Measurements from ENCODE around the gene GAP43.
"Not testable (repeated sequence)": the region's sequence is repeated elsewhere in the genome, so short reads cannot be mapped to it uniquely, and the experiment has no call there.

The GAP43 gene

GRCh38 chr3:115741650-115742049 lies 118.3 kb downstream of the GAP43 start:
- TF ChIP-seq TAF1 (IDR thresholded peaks at IDR 0.05; ENCODE audit: borderline replicate concordance, low read depth, low read length) = no peak
- no peak for TF ChIP-seq POLR2A (IDR thresholded peaks at IDR 0.05; ENCODE audit: low read depth, low read length)
- no peak for TF ChIP-seq POLR2AphosphoS5 (IDR thresholded peaks at IDR 0.05; ENCODE audit: low read depth, low read length)
- no peak for FAIRE-seq
- no peak for DNase-seq (ENCODE audit: insufficient read length)

GRCh38 chr3:115744516-115744915 lies 121.2 kb downstream of the GAP43 start:
- FAIRE-seq; DNase-seq (ENCODE audit: insufficient read length): not testable (repeated sequence)

- DNase-seq (ENCODE audit: insufficient read length); FAIRE-seq: not testable (repeated sequence)
Measured at GRCh38 chr3:115752978-115753377, 129.7 kb downstream of the GAP43 start.

DNA sequence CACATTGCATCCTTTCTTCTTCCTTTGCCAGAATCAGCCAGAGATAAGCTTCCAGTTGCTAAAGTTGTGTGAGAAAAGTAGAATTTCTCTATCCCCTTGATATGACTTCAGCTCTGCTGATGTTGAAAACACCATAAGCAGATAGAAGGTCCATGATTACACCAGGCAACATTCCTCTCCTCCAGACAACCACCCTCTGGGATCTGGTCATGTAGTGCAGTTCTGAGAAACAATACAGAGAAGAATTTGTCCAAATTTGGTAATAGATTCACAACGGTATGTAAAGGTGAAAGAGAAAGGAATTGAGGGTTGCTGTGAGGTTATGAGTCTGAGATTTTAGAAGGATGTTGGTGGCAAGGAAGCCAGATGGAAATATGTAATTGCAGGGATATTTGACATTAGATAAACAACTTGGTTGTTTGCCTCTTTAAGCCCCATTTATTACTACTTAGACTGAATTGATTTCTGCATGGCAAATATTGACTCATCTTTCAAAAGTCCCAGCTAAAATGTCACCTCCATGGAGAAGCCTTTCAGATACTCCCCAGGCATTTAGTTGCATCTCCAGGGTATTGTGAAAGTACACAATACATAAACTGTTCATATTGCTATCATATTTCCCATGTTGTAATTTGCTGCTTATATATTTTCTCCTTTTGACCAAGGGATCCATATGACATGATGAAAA lies 134.9 kb downstream of the GAP43 start:
- FAIRE-seq (no peak), DNase-seq (ENCODE audit: insufficient read length) (no peak)
- TF ChIP-seq POLR2A (IDR thresholded peaks at IDR 0.05; ENCODE audit: low read depth, low read length) (no peak), TAF1 (IDR thresholded peaks at IDR 0.05; ENCODE audit: borderline replicate concordance, low read depth, low read length) (no peak), POLR2AphosphoS5 (IDR thresholded peaks at IDR 0.05; ENCODE audit: low read depth, low read length) (no peak)

GRCh38 chr3:115760716-115761115 lies 137.4 kb downstream of the GAP43 start:
- TF ChIP-seq POLR2A (IDR thresholded peaks at IDR 0.05; ENCODE audit: low read depth, low read length) (no peak), TAF1 (IDR thresholded peaks at IDR 0.05; ENCODE audit: borderline replicate concordance, low read depth, low read length) (no peak), POLR2AphosphoS5 (IDR thresholded peaks at IDR 0.05; ENCODE audit: low read depth, low read length) (no peak)
- DNase-seq (ENCODE audit: insufficient read length) (no peak), FAIRE-seq (no peak)

DNA sequence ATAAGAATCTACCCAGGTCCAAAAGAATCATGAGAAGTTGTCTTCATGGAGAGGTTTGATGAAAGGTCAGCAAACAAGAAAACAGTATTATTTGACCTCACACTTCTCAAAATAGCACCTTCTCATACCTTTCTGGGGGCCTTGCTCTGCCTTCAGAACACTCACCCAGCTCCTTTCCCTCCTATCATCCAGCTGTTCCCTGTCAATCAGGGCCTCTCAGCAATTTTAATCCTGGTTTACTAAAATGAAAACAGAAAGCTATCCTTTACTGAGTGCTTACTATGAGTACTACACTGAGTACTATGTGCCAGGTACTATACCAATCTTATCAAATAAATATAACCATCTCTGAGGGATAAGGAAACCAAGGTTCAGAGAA lies 138.6 kb downstream of the GAP43 start:
- TF ChIP-seq TAF1 (IDR thresholded peaks at IDR 0.05; ENCODE audit: borderline replicate concordance, low read depth, low read length) (no peak), POLR2A (IDR thresholded peaks at IDR 0.05; ENCODE audit: low read depth, low read length) (no peak), POLR2AphosphoS5 (IDR thresholded peaks at IDR 0.05; ENCODE audit: low read depth, low read length) (no peak)
- FAIRE-seq = no peak
- DNase-seq (ENCODE audit: insufficient read length) = no peak

- FAIRE-seq (no peak), DNase-seq (ENCODE audit: insufficient read length) (no peak)
- TF ChIP-seq TAF1 (IDR thresholded peaks at IDR 0.05; ENCODE audit: borderline replicate concordance, low read depth, low read length) (no peak), POLR2AphosphoS5 (IDR thresholded peaks at IDR 0.05; ENCODE audit: low read depth, low read length) (no peak), POLR2A (IDR thresholded peaks at IDR 0.05; ENCODE audit: low read depth, low read length) (no peak)
Measured at GRCh38 chr3:115766587-115767482, 143.5 kb downstream of the GAP43 start.

DNA sequence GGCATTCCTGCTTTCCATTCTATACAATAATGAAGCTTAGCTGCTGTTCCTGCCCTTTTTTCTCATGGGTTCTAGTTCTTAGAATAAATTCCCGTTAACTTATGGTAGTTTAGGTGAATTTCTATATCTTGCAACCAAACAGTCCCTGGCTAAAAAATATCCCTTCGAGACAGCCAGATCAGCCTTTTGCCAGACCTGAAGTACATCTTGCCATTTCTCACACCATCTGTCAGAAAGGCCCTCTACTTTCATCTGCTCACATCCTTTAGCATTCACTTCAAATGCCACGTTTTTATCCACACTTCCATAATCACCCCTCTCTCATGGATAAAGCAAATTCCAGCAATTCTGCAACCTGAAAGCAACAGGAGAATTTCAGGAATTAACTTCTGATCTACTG lies 145.4 kb downstream of the GAP43 start:
- no peak for TF ChIP-seq POLR2AphosphoS5 (IDR thresholded peaks at IDR 0.05; ENCODE audit: low read depth, low read length)
- TF ChIP-seq TAF1 (IDR thresholded peaks at IDR 0.05; ENCODE audit: borderline replicate concordance, low read depth, low read length) = no peak
- no peak for TF ChIP-seq POLR2A (IDR thresholded peaks at IDR 0.05; ENCODE audit: low read depth, low read length)
- DNase-seq (ENCODE audit: insufficient read length) = no peak
- FAIRE-seq = no peak

Measured in GM12892 (cell line).